ENCODE data around the gene ZNF408.

ZNF408 gene

GRCh38 chr11:46724088-46724487 lies 23.3 kb downstream of the ZNF408 start:
- TF ChIP-seq GLIS3 (CRISPR knock-in tag; IDR thresholded peaks at IDR 0.05), result no peak
- TF ChIP-seq ZNF70 (CRISPR knock-in tag; IDR thresholded peaks at IDR 0.05), result no peak
- TF ChIP-seq POU6F1 (CRISPR knock-in tag; IDR thresholded peaks at IDR 0.05; ENCODE audit: borderline replicate concordance, low read depth), result no peak
- TF ChIP-seq ZFP3 (CRISPR knock-in tag; IDR thresholded peaks at IDR 0.05), result no peak
- no peak for TF ChIP-seq BACH2 (CRISPR knock-in tag; IDR thresholded peaks at IDR 0.05; ENCODE audit: borderline replicate concordance)
- no peak for TF ChIP-seq RARB (CRISPR knock-in tag; IDR thresholded peaks at IDR 0.05)
- TF ChIP-seq ZFP30 (CRISPR knock-in tag; IDR thresholded peaks at IDR 0.05), result no peak
- TF ChIP-seq, protein P1, sequence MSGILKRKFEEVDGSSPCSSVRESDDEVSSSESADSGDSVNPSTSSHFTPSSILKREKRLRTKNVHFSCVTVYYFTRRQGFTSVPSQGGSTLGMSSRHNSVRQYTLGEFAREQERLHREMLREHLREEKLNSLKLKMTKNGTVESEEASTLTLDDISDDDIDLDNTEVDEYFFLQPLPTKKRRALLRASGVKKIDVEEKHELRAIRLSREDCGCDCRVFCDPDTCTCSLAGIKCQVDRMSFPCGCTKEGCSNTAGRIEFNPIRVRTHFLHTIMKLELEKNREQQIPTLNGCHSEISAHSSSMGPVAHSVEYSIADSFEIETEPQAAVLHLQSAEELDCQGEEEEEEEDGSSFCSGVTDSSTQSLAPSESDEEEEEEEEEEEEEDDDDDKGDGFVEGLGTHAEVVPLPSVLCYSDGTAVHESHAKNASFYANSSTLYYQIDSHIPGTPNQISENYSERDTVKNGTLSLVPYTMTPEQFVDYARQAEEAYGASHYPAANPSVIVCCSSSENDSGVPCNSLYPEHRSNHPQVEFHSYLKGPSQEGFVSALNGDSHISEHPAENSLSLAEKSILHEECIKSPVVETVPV (CRISPR knock-in tag; IDR thresholded peaks at IDR 0.05), result no peak
- TF ChIP-seq SNAI2 (CRISPR knock-in tag; IDR thresholded peaks at IDR 0.05), result no peak
- no peak for TF ChIP-seq ZC3H10 (CRISPR knock-in tag; IDR thresholded peaks at IDR 0.05)
- TF ChIP-seq CSDC2 (CRISPR knock-in tag; IDR thresholded peaks at IDR 0.05), result no peak
- TF ChIP-seq ISL1 (CRISPR knock-in tag; IDR thresholded peaks at IDR 0.05), result no peak
- ATAC-seq, result no peak

DNA sequence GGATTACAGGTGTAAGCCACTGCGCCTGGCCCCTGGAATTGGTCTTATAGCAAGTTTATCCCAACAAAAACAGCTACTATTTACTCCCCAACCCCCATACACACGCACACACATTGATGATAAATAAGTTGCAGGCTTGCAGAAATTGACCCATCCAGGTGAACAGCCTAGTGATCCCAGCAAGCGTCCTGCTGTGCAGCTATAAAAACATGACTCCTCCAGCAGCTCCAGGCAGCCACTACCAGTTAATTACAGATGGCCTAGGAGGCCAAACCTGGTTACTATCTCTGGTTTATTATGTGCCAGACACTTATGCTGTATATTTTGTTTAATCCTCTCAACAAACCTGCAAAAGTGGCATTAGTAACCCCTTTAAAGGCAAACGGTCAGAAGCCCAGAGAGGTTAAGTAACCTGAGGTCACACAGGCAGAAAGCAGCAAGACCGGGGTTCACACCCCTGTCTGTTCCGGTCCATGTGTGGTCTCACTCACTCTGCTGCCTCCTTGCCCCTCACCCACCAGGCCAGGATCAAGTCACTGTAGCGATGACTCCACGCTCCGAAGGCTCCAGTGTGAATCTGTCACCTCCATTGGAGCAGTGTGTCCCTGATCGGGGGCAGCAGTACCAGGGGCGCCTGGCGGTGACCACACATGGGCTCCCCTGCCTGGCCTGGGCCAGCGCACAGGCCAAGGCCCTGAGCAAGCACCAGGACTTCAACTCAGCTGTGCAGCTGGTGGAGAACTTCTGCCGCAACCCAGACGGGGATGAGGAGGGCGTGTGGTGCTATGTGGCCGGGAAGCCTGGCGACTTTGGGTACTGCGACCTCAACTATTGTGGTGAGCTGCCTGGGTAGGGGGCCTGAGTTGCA lies 24.7 kb downstream of the ZNF408 start:
- ATAC-seq, result no peak
- TF ChIP-seq BACH2 (CRISPR knock-in tag; IDR thresholded peaks at IDR 0.05; ENCODE audit: borderline replicate concordance), result no peak
- TF ChIP-seq GLIS3 (CRISPR knock-in tag; IDR thresholded peaks at IDR 0.05), result no peak
- no peak for TF ChIP-seq ZNF70 (CRISPR knock-in tag; IDR thresholded peaks at IDR 0.05)
- TF ChIP-seq ZC3H10 (CRISPR knock-in tag; IDR thresholded peaks at IDR 0.05), result no peak
- no peak for TF ChIP-seq TOX (CRISPR knock-in tag; IDR thresholded peaks at IDR 0.05; ENCODE audit: borderline replicate concordance)
- no peak for TF ChIP-seq ZNF565 (CRISPR knock-in tag; conservative IDR thresholded peaks at IDR 0.05; ENCODE audit: low read depth)
- TF ChIP-seq CSDC2 (CRISPR knock-in tag; IDR thresholded peaks at IDR 0.05), result no peak

- TF ChIP-seq GLIS3 (CRISPR knock-in tag; IDR thresholded peaks at IDR 0.05) (no peak), ZNF8 (CRISPR knock-in tag; IDR thresholded peaks at IDR 0.05) (no peak), ZFP30 (CRISPR knock-in tag; IDR thresholded peaks at IDR 0.05) (no peak), ZFP3 (CRISPR knock-in tag; IDR thresholded peaks at IDR 0.05) (no peak), PPARA (CRISPR knock-in tag; IDR thresholded peaks at IDR 0.05; ENCODE audit: borderline replicate concordance) (no peak), CSDC2 (CRISPR knock-in tag; IDR thresholded peaks at IDR 0.05) (no peak), ARNTL (CRISPR knock-in tag; IDR thresholded peaks at IDR 0.05; ENCODE audit: borderline replicate concordance, low read depth) (no peak), ISL1 (CRISPR knock-in tag; IDR thresholded peaks at IDR 0.05) (no peak), TSHZ2 (CRISPR knock-in tag; IDR thresholded peaks at IDR 0.05) (no peak), ZC3H10 (CRISPR knock-in tag; IDR thresholded peaks at IDR 0.05) (no peak)
- ATAC-seq, result no peak
These were observed 25.5 kb downstream of the ZNF408 start for GRCh38 chr11:46726206-46726862.

DNA sequence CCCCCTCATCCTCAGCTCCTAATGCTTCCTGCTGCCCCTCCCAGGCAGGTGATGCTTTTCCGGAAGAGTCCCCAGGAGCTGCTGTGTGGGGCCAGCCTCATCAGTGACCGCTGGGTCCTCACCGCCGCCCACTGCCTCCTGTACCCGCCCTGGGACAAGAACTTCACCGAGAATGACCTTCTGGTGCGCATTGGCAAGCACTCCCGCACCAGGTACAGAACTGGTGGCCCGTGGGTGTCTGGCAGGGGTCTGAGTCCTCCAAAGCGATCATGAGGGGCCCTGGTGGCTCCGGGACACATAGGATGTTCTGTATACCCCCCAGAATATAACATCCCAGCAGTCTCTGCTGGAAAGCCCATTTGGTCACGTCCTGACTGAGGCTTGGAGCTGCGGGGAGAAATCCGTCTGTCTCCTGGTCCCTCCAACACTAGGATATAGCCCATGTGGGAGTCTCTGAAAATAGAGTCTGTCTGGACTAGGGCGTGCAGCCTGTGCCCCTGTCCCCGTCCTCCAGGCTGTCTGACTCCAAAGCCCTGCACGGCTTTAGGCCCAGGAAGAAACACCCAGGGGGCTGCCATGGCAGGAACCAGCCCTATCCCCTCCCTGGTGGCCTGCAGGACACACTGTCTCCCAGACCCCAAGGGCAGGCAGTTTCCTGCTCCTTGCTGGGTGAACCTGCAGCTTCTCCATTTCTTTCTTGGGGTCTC lies 27.3 kb downstream of the ZNF408 start:
- no peak for ATAC-seq
- TF ChIP-seq, protein P2, sequence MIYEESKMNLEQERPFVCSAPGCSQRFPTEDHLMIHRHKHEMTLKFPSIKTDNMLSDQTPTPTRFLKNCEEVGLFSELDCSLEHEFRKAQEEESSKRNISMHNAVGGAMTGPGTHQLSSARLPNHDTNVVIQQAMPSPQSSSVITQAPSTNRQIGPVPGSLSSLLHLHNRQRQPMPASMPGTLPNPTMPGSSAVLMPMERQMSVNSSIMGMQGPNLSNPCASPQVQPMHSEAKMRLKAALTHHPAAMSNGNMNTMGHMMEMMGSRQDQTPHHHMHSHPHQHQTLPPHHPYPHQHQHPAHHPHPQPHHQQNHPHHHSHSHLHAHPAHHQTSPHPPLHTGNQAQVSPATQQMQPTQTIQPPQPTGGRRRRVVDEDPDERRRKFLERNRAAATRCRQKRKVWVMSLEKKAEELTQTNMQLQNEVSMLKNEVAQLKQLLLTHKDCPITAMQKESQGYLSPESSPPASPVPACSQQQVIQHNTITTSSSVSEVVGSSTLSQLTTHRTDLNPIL (CRISPR knock-in tag; IDR thresholded peaks at IDR 0.05; ENCODE audit: low read depth), result no peak
- no peak for TF ChIP-seq ISL1 (CRISPR knock-in tag; IDR thresholded peaks at IDR 0.05)
- no peak for TF ChIP-seq ZC3H10 (CRISPR knock-in tag; IDR thresholded peaks at IDR 0.05)
- no peak for TF ChIP-seq RARB (CRISPR knock-in tag; IDR thresholded peaks at IDR 0.05)
- TF ChIP-seq POU6F1 (CRISPR knock-in tag; IDR thresholded peaks at IDR 0.05; ENCODE audit: borderline replicate concordance, low read depth), result no peak
- TF ChIP-seq ESRRG (CRISPR knock-in tag; IDR thresholded peaks at IDR 0.05), result no peak
- TF ChIP-seq TSHZ2 (CRISPR knock-in tag; IDR thresholded peaks at IDR 0.05), result no peak

All from SK-N-SH treated with all-trans-retinoic acid at 6 μM for 48 hours (cell line).